GM21786 (cell line): ENCODE measurements around the gene GALNT4.

Experiments used
- ATAC-seq: cut with Tn5 transposase; IDR thresholded peaks from one replicate; pipeline ENCODE4 v1.9.1; 2021; ENCODE audit not compliant: unreplicated experiment

The GALNT4 gene

DNA sequence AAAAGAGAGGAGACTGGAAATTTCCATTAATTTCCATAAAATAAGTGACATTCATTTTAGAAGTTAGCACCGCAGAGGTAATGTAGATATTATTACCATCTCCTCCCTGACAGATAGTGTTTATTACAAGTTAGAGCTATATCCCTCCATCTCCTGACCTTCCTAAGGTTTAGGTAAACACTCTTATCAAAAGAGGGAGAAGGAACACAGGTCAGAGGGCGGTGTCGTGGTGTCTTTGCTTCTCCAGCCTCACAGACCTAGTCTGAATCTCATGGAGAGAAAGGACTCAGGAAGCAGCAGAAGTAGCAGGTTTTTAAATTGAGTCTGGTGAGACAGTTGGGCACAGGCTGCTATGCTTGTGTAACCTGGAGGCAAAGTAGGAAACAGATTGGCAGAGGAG lies 12.8 kb upstream of the GALNT4 start:
- ATAC-seq: no peak

DNA sequence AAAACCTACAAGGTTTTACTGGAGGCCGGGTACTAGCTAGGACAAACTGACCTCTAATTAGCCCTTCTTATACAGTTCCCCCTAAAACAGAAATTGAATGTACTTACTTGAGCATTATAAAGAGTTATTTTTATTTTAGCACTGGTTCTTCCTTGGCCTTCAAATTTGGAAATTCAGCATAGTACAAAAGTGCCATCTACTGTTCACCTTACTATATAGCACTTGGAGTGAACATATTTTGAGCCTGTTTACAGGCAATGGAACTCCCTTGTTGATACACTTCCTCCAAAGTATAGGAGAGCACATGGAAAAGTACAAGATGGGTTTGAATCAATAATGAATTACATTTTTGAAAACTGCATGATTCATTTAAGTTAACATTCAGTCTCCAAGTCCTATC lies 5.1 kb upstream of the GALNT4 start:
- no peak for ATAC-seq

DNA sequence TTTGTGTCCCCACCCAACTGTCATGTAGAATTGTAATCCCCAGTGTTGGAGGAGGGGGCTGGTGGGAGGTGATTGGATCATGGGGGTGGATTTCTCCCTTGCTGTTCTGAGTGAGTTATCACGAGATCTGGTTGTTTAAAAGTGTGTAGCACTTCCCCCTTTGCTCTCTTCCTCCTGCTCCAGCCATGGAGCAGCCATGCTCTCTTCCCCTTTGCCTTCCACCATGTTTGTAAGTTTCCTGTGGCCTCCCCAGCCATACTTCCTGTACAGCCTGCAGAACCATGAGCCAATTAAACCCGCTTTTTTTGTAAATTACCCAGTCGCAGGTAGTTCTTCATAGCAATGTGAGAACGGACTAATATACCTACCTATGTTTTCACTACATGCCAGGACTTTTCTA lies 3.8 kb upstream of the GALNT4 start:
- no peak for ATAC-seq

DNA sequence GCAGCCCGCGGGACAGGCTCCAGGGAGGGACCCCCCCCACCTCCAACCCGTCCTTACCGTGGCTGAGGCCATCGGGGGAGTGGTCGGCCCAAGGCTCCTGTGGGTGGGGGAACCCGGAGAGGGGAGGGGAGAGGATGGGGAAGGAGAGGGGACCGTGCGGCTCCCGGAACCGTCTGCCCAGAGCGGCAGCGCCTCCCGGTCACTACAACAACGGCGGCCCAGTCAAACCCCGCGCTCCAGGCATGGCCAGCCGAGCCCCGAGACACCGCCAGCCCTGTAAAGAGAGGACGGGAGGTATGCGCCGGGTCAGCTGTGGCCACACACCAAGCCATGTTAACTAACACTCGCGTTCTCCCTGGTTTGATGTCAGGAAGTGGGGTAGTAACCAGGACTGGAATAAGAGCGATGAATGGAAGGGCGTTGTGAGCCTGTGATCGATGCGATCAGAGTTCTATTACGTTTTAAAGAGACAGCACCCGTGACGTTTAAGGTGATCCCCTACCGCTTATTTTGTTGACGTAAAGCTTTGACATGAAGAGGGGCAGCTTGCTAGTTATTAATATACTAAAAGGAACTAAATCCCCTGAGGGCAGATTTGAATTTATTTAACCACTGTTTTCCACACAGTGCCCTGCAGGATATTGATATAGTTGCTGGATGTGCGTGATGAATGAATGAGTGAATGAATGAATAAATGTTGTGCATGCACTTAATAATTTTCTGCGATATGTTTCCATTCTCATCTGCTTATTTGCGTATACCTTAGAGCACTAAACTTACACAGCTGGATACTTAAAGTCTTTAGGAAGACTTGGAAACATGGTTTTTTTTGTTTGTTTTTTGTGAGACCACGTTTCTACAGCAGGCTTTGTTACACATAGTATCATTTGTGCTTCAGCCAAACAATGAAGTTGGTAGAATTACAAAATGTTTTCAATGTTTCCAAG lies 1.5 kb upstream of the GALNT4 start, which contains the start of gene POC1B:
TSS of gene POC1B (minus strand) at position 224 of the 947 bp plus-strand sequence. CDS start at position 72, 152 bp downstream.
- peak; percentile 67 for ATAC-seq

DNA sequence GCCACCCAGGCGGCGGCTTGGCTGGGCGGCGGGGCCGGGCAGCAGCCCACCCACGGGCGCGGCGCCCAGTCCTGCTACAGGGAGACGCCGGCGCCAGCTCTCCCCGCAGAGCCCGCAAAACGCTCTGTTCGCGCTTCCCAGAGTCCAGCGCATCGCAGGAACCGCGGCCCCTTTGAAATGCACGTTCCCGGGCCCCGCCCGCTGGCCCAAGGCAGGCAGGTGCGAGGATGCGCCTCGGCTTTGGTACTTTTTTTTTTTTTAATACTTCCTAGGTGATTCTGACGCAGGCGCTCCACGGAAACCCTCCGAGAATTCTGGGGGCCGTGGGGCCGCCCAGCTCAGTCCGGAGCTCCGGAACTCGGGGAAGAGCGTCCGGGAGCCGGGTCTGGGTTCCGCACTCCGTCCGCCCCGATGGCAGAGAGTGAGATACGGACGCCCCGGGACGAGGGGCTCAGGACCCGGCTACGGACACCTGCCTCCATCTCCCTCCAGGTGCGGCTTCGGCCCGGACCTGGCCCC lies 768 bp upstream of the GALNT4 start:
- ATAC-seq: peak; percentile 20

DNA sequence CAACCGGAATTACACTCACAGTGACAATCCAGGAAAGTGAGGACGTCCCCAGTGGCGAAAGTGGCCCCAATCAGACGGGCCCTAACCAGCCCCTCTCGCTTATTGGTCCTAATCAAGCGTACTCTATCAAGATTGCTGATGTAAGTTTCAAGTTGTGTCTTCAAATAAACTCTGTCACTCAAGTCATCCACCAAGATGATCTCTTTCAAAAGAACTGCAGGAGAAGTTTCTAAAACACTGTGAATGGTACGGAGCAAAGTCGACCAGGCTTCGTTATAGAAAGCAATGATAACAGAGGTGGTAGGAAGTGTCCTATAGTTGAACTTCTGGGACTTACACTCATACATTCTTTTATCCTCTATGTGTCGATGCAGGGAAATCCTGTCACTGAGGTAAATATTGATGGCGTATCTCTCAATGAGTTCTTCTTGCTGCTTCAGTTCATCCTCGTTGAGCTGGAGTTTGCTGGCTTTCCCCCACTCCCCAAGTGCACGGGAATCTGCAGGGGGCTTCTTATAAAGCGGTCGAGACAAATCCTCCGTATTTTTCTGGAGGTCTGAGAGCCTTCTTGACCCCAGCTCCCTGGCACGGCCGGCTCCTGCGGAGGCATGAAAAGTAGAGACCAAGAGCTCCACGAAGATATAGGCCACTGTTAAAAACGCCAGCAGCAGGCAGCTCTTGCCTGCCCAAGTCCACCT lies 604 bp downstream of the GALNT4 start:
- ATAC-seq: no peak

DNA sequence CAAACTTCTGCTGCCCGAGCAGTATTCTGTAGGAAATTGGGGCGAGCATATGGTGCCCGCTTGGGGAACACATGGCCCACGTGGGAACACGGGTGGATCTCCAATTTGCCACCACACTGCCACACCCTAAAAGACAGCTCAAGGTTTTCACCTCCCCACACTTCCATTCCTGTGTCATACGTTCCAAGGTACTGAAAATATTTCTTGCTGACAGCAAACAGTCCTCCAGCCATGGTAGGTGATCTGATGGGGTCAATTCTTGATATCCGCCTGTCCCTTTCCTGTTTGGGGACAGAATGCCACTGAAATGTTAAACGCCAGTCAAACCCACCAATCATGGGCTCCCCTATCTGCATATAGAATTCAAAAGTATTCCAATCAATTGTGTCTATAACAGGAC lies 1.2 kb downstream of the GALNT4 start:
- no peak for ATAC-seq

DNA sequence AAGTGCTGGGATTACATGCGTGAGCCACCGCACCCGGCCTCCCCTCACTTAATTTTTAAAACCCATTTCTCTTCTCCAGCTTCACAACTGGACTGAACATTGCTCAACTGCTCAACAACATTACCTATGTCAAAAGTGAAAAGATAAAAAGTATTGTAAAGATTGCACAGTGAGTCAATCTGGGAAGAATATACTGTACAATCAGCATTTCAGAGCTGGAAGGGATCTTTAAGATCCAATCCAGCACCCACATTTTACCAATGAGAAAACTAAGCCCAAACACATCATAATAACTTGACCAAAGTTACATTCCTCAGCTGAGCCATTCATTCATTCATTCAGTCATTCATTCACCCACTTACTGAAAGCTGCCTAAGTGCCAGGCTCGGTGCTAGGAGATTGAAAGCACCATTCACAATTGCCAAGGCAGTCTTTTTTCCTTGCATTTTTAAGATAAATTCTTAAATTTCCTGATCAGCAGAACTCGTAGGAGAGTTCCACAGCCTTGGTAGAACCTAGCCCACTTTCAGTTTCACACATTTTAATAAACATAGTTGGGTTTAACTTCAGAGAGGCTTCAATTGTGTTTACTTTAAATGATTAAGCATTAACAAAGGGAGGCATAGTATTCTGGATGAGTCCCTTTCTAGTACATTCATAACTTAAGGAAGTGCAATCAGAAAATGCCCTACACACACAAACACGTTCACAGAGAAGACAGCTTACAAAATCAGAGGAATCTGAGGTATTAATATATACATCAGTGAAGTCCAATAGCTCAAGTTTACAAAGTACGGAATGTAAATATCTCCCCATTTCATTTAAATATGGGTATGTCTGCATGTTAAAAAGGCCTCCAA lies 3.0 kb downstream of the GALNT4 start:
- ATAC-seq: no peak

DNA sequence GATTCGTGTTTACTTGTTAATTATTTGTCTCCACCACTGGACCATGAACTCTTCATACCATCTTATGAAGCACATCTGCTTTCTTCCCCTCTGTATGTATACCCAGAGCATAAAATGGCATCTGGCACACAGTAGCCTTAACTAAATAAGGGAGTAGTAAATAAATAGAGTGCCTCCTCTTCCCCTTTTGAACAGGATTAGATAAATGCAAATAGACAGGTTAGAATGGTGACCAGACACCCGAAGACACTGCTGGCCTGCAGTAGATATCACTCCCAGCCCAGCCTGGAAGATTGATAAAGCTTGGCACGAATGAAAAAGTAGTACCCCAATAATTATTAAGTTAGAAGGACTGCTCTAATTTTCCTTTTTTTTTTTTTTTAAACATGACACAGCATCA lies 6.9 kb downstream of the GALNT4 start:
- ATAC-seq: no peak

DNA sequence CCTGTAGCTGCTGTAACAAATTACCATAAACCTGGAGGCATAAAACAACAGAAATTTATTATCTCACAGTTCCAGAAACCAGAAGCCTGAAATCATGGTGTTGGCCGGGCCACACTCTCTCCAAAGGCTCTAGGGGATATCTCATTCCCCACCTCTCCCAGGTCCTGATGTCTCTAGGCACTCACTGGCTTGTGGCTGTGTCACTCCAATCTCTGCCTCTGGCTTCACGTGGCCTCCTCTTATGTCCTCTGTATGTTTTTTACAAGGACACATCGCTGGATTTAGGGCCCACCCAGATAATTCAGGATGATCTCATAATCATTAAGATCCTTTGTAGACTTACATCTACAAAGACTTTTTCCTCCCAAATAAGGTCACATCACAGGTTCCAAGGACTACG lies 8.0 kb downstream of the GALNT4 start:
- no peak for ATAC-seq

DNA sequence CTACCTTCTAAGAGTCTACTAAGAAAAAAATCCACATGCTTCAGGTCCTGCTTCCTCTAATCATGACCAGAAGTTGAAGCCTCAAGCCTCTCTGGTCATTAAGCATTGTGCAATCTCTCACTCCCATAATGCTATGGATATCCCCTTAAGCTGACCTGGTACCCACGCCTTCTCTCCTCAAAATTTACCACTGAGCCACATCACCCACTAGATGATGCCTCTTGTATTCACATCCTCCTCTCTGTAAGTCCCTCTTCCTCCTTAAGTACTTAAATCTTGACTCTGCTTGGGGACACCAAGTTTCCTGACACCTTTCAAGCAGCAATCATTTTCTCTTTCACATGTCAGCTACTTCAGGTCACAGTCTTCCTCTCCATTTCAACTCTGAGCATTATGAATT lies 9.8 kb downstream of the GALNT4 start:
- peak; percentile 84 for ATAC-seq

DNA sequence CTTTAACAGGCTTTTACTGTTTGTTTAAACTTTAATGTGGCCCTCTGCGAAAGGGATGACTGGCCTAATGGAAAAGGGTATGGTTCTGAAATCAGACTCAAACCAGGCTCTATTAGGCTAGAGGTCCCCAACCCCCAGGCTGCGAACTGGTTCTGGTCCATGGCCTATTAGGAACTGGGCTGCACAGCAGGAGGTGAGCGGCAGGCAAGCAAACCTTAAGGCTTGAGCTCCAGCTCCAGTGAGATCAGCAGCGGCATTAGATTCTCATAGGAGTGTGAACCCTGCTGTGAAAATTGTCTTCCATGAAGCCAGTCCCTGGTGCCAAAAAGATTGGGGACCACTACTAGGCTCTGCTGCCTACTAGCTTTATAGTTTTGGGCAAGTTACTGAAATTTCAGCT lies 11.1 kb downstream of the GALNT4 start:
- ATAC-seq: no peak

DNA sequence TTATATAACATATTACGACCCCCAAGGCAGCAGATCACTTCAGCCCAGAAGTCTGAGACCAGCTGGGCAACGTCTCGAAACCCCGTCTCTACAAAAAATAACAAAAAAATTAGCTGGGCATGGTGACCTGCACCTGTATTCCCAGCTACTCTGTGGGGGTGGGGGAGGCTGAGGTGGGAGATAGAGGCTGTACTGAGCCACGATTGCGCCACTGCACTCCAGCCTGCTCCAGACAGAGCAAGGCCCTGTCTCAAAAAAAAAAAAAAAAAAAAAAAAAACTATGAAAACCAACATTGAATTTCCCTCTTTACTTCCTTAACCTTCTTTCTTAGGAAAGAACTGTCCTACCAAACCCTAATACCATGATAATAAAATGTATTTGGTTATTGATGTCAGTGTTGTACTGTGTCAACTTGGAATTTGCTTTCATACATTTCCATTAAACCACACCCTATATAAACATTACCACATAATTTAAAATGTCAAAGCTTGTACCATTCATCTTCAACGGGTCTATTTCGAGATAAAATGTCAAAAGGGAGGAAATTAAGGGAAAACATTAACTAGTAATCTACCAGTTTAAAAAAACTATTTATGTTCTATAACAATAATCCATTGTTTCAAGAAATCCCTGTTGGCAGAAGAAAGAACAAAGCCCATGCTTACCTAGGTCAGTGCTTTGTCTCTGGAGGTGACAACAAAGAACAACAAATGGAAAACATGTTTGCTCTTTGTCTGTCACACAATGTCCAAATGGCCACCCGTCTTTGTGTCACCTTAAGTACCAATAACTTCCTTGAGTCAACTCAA lies 17.4 kb downstream of the GALNT4 start:
- no peak for ATAC-seq

DNA sequence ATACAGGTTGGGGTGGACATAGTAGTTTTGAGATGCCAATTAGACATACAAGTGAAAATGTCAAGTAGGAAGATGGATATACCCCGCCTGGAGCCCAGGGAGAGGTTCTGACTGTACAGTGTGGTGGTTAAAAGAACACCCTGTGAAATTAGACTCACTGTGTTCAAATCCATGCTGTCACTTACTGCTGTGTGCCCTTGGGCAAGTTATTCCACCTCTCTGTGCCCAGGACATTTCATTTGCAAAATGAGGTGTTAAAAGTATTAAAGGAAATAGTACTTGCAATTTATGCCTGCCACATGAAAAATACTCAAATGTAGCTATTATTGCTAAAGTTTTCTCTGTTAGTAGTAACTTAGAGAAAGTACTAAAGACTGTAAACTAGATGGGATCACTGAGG lies 18.5 kb downstream of the GALNT4 start:
- ATAC-seq: no peak

DNA sequence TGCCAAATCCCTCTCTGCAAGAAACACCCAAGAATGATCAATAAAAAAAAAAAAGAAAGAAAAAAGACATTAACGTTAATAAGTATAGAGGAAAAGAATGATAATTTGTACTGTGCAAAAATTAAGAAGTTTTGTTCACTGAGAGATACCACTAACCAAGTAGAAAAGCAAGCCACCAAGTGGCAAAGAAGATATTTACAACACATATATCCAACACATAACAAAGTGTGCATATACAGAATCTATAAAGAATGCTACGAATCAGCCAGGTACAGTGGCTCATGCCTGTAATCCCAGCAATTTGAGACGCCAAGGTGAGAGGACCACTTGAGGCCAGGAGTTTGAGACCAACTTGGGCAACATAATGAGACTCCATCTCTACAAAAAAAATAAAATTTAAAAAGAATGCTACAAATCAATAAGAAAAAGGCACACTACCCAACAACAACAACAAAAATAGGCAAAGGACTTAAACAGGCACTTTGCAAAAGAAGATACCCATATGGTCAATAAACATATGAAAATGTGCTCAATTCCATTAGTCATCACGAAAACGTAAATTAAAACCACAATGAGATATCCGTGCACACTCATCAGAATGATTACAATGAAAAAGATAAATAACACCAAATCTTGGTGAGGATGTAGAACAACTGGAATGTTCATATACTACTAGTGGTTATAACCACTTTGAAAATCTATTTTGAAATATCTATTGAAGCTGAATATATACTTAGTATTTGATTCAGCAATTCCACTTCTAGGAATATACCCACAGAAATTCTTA lies 19.8 kb downstream of the GALNT4 start:
- ATAC-seq: no peak

DNA sequence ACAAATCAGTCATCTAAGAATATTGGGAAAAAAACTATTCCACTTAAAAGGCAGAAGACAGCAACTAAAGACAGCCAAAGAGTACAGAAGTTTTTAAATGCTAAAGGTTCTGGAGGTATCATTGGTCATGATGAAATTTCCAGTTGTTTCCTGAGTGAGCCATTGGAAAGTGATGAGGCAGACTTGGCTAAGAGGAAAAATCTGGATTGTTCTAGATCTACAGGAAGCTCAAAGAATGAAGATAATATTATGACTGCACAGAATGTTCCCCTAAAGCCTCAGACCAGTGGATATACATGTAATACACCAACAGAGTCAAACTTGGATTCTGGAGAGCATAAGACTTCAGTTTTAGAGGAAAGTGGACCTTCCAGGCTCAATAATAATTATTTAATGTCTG lies 22.8 kb downstream of the GALNT4 start:
- ATAC-seq: no peak

DNA sequence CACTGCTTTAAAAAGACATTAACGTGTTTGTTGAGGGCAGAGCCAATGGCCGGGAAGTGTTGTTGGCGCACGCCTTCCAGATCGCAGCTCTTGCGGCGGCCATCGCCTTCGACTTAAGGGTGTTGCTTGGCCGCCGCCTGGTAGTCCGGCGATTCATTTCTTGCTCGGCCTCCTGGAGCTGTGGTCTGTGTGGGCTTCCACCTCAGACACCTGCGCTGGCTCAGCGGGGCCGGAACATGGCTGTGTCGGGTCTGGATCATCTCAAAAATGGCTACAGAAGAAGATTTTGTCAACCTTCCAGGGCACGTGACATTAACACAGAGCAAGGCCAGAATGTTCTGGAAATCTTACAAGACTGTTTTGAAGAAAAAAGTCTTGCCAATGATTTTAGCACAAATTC lies 24.7 kb downstream of the GALNT4 start:
- no peak for ATAC-seq

DNA sequence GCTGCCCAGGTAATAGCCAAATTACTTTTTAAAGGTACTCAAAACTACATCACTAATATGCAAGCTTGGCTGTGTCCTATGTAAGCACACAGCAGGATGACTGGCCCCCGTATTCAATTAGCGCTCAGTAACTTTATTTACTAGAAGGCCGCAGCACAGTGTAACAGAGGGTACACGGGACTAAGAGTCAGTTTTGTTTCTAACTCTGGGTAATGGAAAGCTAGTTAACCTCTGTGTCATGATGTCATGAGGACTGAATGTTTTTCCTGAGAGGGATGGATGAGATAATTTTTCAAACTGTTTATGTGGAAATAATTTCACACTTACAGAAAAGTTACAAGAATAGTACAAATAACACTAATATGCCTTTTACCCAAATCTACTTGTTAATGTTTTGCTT lies 27.1 kb downstream of the GALNT4 start:
- ATAC-seq: no peak

DNA sequence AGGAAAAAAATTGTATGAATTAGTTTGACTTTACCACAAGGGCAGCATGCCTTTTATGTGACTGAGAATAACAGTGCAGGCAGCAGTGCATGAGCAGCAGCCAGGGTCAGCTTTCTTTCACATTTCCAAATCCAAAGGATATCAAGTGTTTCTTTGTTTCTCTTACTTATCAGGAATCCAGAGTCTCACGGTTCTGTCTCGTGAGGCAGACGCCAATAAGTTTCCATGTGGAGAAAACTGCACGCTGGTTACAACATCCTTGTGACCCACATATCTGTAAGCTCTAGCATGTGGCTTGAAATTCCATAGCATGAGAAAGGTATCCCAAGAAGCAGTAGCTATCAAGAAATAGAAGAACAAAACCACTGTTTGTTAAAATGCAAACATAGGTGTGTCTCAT lies 27.6 kb downstream of the GALNT4 start:
- ATAC-seq: no peak
